Adipocyte (in vitro differentiated cells): ENCODE data around the gene SFXN5.

ENCODE experiments used
- DNase-seq: peaks from one replicate; pipeline ENCODE4 v3.0.0-alpha.2; 2015; ENCODE audit warnings: low read depth
- H3K27me3 ChIP-seq: replicated peaks from 2 replicates; pipeline ENCODE4 v1.7.0; 2013; ENCODE audit warnings: mild to moderate bottlenecking, low read length, moderate library complexity; ENCODE audit not compliant: control insufficient read depth, insufficient read depth
- H3K36me3 ChIP-seq: 2 replicates; pipeline ENCODE4 v1.7.0; 2013; ENCODE audit warnings: low read length, mild to moderate bottlenecking, moderate library complexity; ENCODE audit not compliant: control insufficient read depth, insufficient read depth, severe bottlenecking
- H3K4me1 ChIP-seq: 2 replicates; pipeline ENCODE4 v1.7.0; 2013; ENCODE audit warnings: mild to moderate bottlenecking, low read length, moderate library complexity; ENCODE audit not compliant: control insufficient read depth, insufficient read depth
- H3K4me3 ChIP-seq: 2 replicates; pipeline ENCODE4 v1.7.0; 2013; ENCODE audit warnings: mild to moderate bottlenecking, low read length, moderate library complexity
- H3K9ac ChIP-seq: 2 replicates; pipeline ENCODE4 v1.7.0; 2013; ENCODE audit warnings: mild to moderate bottlenecking, low read length, moderate library complexity
- H3K9me3 ChIP-seq: 2 replicates; pipeline ENCODE4 v1.7.0; 2013; ENCODE audit warnings: mild to moderate bottlenecking, low read length, moderate library complexity; ENCODE audit not compliant: control insufficient read depth

SFXN5 gene

DNA sequence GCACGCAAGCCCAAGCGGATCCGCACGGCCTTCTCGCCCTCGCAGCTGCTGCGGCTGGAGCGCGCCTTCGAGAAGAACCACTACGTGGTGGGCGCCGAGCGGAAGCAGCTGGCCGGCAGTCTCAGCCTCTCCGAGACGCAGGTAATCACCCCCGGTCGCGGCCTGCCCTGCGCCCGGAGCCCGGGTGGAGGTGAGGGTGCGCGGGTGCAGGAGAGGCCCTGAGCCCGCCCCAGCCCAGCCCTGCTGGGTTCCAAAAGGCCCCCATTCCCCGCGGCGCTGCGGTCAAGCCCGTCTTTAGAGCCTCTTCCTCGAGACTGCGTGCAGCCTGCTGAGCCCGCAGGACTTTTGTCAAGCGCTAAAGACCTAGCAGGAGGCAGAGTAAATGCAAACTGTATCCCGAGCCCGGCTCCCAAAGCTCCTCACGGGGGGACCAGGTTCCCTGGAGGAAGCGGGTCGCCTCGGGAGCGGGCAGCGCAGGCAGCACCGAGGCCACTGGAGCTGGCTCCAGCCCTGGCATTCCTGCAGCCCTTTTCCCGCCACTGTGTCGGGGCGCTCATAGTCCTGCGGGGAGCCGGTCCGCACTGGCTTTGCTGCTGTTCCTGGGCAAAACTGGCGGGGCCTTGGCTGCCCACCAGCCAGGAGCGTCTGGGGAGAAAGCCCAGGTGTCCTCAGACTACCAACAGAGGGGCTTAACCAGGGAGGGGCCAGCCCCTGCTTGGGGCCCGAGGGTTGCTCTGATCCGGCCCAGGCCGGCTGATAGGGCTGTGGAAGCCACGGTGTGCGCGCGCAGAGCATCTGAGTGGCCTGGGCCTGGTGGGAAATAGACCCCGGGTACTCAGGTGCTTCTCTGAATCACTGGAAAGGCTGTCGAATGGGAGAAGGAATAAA lies 146.9 kb downstream of the SFXN5 start:
- DNase-seq: no peak
- H3K4me3 ChIP-seq: no peak overlapping the region
- peaks cover 17% of the 10 kb centered on the region for H3K9me3 ChIP-seq
- H3K36me3 ChIP-seq: no peaks in the 10 kb centered on the region
- H3K4me1 ChIP-seq: peaks cover 2% of the 10 kb centered on the region
- H3K9ac ChIP-seq: no peak overlapping the region
- H3K27me3 ChIP-seq: peaks cover 97% of the 10 kb centered on the region

DNA sequence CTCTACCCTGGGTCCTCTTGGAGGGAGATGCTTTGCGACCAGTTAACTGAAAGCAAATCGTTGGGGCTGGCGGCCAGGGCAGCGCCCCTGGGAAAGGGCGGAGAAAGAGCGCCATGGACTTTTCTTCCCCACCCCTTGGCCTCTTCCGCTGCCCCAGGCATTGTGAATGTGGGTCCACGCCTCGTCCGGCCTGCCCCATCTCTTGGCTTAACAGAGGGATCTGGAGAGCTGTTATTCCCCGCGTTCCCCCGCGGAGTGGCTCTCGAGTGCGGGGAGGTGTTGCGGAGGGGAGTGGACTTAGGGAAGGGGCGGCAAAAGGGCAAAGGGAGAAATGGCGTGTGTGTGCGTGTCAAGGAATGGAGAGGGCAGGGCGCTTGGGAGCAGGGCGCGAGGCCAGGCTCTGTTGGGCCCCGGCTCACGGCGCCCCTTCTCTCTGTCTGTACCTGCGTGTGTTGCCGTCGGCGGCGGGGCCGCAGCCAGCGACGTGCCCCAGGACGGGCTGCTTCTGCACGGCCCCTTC lies 147.6 kb downstream of the SFXN5 start:
- Histone ChIP-seq H3K9ac (no peak overlapping the region), H3K4me3 (no peak overlapping the region), H3K27me3 (peaks cover 98% of the 10 kb centered on the region), H3K36me3 (no peaks in the 10 kb centered on the region), H3K4me1 (peaks cover 2% of the 10 kb centered on the region), H3K9me3 (peaks cover 17% of the 10 kb centered on the region)
- DNase-seq: no peak

DNA sequence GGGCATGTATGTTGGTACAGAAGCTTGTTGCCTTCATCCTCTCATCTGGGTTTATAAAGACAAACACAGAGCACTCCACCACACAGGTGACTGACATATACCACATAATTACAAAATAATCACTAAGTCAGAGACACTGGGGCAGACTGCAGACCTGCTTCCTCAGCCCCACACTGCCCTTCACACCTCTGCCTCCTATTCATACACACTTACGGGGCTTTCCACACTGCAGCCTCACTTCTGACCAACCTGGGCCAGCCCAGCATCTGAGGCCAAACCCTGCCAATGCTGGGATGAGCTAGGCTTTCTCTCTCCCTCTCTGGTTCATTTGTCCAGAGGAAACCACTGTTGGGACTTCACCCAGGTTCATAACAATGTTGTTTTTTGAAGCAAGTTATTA lies 149.7 kb downstream of the SFXN5 start:
- H3K9ac ChIP-seq: no peak overlapping the region
- no peak for DNase-seq
- peaks cover 90% of the 10 kb centered on the region for H3K27me3 ChIP-seq
- H3K36me3 ChIP-seq: no peaks in the 10 kb centered on the region
- peaks cover 20% of the 10 kb centered on the region for H3K9me3 ChIP-seq
- H3K4me1 ChIP-seq: peaks cover 6% of the 10 kb centered on the region
- no peak overlapping the region for H3K4me3 ChIP-seq

DNA sequence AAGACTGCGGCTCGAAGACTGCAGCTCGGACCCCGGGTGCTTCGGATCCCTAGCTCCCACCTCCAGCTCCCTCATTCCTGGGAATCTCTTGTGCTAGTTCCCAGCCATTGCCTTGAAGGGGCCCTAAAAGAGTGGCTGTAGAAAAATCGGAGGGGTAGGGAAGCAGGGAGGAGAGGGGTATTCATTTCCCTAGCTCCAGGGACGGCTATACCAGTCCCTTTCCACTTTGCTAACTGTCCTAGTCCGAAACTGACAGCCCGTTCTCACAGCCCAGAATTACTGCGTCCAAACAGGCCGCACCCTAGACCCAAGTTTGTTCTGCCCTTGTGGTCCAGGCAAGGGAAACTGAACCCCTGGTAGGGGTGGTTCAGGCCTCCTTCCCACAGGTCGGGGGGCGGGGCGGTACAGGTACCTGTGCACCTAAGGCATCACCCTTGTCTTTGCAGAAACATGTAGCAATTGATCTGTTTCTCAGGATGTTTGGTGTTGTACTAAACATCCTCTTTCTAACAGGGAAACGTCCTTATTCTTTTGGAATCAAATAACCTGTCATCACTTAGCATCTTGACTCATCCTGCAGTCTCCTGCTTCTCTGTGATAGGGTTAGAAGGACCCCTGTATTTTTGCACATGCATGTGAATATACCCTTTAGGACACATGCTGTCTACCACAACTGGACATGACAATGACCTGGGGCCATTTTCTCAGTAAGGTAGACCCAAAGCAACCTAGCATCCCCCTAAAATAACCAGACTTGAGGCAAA lies 150.2 kb downstream of the SFXN5 start:
- no peaks in the 10 kb centered on the region for H3K36me3 ChIP-seq
- no peak overlapping the region for H3K4me3 ChIP-seq
- H3K9me3 ChIP-seq: peaks cover 20% of the 10 kb centered on the region
- H3K27me3 ChIP-seq: peaks cover 90% of the 10 kb centered on the region
- DNase-seq: no peak
- H3K9ac ChIP-seq: no peak overlapping the region
- H3K4me1 ChIP-seq: peaks cover 9% of the 10 kb centered on the region

DNA sequence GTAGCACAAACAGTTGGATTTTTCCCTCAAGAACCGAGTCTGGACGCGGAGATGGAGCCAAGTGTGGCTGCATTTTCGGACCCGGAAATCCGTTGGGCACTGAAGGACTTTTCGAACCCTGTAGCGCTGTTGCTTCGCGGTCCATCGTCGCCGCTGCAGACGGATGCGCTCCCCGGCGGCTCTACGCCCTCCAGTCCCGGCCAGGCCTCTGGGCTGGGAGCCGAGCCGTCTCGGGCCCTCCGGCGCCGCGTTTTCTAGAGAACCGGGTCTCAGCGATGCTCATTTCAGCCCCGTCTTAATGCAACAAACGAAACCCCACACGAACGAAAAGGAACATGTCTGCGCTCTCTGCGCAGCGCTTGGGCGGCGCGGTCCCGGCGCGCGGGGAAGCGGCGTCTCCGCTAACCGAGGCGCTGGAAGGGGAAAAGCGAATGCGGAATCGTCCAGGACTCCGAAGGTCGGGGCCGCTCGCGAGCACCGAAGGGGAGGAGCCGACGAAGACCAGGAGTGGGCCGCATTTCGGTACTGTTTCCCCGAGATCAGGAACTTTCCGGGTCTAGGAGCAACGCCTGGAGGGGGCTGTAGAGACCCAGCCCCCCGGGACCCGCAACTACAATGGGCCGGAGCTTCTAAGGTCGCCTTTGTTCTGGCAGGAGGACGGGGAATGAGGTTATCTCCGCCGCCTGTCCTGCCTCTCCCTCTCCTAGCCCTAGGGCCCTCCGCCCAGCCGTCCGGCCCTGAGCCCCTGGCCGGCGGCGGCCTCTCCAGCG lies 151.0 kb downstream of the SFXN5 start:
- Histone ChIP-seq H3K36me3 (no peaks in the 10 kb centered on the region), H3K27me3 (peaks cover 87% of the 10 kb centered on the region), H3K4me3 (peak overlapping the region; percentile 66), H3K9me3 (peaks cover 20% of the 10 kb centered on the region), H3K4me1 (peaks cover 10% of the 10 kb centered on the region), H3K9ac (no peak overlapping the region)
- DNase-seq: no peak

DNA sequence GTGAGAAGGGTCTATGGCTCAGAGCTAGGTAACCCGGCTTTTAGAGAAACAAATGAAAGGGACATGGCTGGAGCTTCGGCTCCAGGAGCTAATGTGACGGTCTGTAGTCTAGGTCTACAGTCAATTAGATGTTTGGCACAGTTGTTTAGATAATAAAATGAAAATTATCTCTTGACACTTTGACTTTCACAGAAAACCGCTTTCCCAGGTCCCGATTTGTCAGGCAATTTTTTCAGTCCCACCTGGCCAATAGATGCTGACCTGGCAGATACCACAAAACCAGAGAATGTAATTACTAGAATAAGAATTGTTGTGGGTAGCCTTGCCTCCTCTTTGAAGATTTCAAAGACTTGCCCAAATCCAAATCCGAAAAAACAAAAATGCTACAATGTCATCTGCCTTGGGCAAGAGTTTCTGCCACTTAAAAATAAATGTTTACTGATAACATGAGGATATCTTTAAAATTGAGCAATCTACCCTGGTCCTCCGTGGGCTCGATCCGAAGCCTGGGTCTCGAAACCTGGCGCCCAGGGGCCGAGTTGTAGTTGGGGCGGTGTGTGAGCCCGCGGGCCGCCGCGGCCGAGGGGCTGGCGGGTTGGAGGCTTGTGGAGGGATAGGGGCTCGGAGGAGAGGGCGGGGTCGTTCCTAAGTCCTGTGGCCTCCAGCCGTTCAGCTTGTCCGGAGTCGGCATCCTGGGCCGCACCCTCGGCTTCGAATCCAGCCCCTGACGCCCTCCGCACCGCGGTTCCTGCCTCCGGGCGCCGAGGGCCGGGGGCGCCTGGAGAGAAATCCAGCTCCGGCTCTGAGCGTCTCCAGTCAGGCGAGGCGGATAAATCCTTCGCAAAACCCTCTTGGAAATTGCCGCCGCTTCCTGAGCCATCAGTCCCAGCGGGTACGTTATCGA lies 151.8 kb downstream of the SFXN5 start:
- no peak for DNase-seq
- H3K36me3 ChIP-seq: no peaks in the 10 kb centered on the region
- H3K4me3 ChIP-seq: peak overlapping the region; percentile 66
- H3K9me3 ChIP-seq: peaks cover 20% of the 10 kb centered on the region
- H3K27me3 ChIP-seq: peaks cover 87% of the 10 kb centered on the region
- H3K9ac ChIP-seq: no peak overlapping the region
- peaks cover 10% of the 10 kb centered on the region for H3K4me1 ChIP-seq

DNA sequence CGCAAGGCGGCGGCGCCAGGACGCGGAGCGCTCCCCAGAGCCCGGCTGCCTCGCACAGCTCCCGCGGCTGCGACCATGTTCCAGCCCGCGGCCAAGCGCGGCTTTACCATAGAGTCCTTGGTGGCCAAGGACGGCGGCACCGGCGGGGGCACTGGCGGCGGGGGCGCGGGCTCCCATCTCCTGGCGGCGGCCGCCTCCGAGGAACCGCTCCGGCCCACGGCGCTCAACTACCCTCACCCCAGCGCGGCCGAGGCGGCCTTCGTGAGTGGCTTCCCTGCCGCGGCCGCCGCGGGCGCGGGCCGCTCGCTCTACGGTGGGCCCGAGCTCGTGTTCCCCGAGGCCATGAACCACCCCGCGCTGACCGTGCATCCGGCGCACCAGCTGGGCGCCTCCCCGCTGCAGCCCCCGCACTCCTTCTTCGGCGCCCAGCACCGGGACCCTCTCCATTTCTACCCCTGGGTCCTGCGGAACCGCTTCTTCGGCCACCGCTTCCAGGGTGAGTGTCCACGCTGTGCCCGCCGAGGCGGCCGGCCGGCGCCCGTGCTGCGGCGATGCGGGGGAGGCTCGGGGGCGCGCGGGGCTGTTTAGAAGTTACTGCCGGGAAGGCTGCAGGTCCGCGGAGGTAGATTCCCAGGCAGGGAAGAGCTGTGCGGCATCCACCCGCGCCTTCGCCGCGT lies 153.5 kb downstream of the SFXN5 start:
- Histone ChIP-seq H3K4me1 (peaks cover 10% of the 10 kb centered on the region), H3K4me3 (no peak overlapping the region), H3K9ac (no peak overlapping the region), H3K36me3 (no peaks in the 10 kb centered on the region), H3K27me3 (peaks cover 87% of the 10 kb centered on the region), H3K9me3 (peaks cover 11% of the 10 kb centered on the region)
- no peak for DNase-seq

DNA sequence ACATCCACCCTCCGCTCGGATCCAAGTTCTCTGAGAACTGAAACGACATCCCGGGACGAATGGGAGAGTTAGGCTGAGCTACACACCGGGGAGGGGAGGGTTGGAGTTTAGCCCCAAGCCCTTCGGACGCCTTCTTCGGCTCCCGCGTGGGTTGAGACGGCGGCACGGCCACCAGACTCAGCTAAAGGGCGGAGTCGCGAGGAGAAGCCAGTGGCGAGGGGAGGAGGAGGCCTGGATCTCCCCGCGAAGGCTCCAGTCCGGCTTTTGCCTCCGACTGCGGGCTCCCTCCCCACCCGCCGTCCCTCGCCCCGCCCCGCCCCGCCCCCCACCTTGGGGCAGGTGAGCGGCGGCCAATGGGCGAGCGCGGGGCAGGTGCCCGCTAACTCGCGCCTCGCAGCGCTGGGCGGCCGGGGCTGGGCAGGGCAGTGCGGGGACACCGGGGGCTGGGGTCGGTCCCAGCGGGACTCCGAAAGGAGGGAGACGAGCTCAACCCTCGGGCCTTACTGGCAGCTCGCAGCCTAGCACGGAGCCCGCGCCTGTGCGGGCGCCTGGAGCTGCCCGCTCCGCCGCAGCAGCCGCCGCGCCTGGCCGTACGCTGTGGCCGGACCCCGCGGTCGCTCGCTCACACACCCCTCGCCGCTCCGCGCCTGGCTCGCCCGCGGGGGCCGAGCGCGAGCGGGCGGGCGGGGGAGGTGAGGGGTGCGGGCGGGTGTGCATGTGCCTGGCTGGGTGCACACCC lies 154.2 kb downstream of the SFXN5 start, which contains the start of gene EMX1:
Gene EMX1, plus strand, starts transcription at position 382 of the 739 bp plus-strand sequence. Its CDS starts 334 bp downstream, at position 716.
- peaks cover 4% of the 10 kb centered on the region for H3K9me3 ChIP-seq
- peak within 1 kb of the TSS; percentile 23 for H3K4me3 ChIP-seq
- H3K27me3 ChIP-seq: peaks cover 87% of the 10 kb centered on the region
- no peak for DNase-seq
- peaks cover 10% of the 10 kb centered on the region for H3K4me1 ChIP-seq
- no peak within 1 kb of the TSS for H3K9ac ChIP-seq
- H3K36me3 ChIP-seq: no peaks in the 10 kb centered on the region

DNA sequence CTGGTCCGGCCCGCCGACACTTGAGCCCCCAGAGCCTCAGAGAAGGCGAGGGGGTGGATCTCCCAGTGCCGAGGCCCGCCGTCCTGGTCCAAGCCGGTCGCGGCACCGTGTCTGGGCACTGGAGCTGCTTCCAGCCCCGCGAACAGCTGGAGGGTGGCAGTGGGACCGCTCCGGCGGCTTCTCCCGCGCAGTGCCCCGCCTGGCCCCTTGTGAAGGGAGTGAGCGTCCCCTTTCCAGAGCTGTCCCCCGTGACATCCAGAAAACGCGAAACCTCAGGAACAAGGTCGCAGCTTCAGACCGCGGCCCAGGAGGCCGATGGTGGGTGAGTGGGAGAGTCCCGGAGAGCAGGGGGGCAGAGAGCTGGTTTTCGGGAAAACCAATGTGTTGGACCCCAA lies 154.8 kb downstream of the SFXN5 start:
- Histone ChIP-seq H3K4me1 (peaks cover 10% of the 10 kb centered on the region), H3K9ac (no peak overlapping the region), H3K27me3 (peaks cover 87% of the 10 kb centered on the region), H3K9me3 (peaks cover 3% of the 10 kb centered on the region), H3K4me3 (no peak overlapping the region), H3K36me3 (no peaks in the 10 kb centered on the region)
- no peak for DNase-seq
